Activated effector memory CD4-positive, alpha-beta T cell treated with anti-CD3 and anti-CD28 coated beads, Interleukin-2, amount 50 U/mL, for 16 hours (primary cell): ENCODE results near the gene CIAO2B.
"Not testable (repeated sequence)": the region's sequence is repeated elsewhere in the genome, so short reads cannot be mapped to it uniquely, and the experiment has no call there.

Experiments
- DNase-seq: peaks from one replicate; pipeline ENCODE4 v3.0.0-alpha.2; 2020

Gene CIAO2B

DNA sequence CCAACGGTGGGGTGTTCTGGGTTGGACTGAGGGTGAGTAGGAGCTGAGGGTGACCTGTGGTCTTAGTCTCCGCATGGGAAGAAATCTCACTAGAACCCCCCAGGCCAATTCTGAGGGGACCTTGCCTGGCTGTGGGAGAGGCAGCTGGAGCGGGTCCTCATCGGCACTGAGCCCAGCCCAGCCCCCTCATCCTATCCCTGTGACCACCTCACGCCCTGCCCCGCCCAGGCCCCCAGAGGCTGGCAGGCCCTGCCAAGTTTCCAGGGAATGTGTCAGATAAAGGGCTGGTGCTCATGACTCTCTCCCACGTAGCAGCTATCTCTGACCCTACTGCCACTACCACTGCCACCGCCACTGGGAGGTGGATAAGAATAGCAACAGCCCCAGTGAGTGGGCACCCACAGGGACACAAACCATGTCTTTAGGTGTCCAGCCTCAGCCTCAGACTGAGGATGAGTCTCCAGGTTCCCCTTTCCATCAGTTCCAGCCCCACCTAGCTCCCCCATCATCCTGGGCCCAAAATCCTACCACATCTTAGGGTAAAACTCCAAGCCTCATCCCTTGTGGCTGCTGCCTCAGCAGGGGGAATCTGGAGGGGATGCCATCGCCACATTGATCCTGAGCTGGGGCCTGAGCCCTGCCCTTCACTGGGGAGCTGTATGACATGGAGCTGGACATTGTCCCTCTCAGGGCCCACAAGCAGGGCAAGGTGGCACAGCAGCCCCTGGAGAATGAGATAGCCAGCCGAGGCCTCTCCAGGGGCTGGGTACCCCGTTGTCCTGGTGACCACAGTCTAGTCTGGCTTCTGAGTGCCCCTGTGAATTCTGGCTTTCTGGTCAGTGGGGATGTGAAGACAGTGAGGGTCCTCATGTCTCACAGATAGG, 30.4 kb downstream of the CIAO2B start:
- DNase-seq, result no peak

DNA sequence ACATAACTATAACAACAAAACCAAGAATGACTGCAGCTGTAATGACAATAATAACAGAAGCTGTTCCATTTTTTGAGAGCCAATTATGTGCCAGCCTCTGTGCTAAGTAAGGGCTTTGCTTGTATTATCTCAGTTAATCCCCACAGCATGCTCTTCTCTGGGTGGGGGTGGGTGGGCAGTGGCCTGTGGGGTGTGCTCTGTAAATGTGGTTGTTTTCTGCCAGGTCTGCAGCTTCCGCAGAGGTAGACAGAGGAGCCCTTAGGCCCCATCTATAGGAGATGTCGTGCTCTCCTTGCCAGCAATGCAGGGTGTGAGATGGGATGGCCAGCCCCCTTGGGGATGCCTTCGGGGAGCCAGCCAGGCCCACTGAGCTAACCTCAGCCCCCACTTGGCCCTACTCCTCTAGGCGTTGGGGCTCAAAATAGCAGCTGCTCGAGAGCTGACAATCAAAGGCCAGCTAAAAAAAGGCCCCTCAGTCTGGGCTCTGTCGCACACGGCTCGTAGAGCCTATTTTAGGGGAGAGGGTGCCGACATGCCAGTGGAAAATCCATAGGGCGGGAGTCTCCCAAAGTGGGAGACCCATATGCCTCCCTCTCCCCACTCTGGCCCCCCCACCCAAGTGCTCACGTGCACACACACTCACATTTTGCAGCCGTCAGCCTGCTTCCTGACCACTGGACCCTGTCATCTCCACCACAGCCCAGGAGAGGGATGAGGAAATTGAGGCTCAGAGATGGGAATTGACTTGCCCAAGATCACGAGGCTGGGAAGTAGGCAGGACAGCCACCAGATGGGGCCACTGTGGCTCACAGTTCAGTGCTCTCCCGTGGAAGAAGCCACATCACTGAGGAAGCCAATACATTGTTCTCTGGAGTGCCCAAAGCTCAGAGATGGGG, 31.3 kb downstream of the CIAO2B start:
- DNase-seq, result no peak

DNA sequence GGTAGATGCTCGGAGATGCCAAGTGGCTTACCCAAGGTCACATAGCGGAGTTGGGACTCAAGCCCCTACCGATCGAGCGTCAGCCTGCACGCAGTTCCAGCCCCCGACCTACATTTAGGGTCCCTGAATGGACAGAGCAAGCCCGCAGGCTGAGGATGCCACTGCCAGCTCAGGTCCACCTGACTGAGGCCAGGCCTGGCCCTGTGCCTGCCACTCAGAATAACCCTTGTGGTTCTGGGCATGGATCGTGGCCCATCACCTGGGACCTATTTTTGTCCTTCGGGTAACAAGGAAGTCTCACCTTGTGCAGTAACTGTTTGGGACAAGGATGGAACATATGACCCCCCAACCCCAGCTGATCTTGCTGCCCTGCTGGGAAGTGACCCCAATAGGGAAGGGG, 32.6 kb downstream of the CIAO2B start:
- DNase-seq, result no peak

DNA sequence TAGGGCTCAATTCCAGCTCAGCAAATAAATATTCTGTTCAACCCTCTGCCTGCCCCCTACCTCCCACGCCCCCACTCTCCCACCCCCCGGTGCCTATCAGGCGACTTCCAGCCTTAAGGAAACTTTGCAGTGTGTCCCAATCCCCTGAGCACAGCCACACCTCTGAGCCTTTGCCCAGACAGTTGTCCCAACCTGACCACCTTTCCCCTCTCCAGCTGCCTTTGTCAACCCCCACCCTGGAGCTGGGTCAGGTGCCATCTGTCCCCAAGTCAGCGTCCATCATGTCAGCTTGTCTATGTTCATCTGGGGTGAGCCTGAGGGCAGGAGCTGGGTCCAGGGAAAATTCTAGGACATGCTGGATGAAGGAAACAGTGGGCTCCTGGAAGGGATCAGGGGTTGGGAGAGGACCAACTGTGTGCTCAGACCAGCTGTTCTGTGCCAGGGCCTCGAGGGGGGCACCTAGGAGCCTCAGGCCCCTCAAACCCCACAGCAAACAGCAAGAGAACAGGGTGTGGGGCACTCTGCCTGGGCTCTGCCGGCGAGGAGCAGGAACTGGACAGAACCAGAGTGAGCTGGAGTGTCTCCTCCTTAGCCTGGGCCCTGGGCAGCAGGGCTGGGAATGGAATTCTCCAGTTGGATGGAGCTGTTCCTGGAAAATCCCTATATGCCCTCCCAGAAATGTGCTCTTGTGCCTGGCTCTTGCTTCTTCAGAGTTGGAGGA, 33.3 kb downstream of the CIAO2B start:
- DNase-seq, result no peak

DNA sequence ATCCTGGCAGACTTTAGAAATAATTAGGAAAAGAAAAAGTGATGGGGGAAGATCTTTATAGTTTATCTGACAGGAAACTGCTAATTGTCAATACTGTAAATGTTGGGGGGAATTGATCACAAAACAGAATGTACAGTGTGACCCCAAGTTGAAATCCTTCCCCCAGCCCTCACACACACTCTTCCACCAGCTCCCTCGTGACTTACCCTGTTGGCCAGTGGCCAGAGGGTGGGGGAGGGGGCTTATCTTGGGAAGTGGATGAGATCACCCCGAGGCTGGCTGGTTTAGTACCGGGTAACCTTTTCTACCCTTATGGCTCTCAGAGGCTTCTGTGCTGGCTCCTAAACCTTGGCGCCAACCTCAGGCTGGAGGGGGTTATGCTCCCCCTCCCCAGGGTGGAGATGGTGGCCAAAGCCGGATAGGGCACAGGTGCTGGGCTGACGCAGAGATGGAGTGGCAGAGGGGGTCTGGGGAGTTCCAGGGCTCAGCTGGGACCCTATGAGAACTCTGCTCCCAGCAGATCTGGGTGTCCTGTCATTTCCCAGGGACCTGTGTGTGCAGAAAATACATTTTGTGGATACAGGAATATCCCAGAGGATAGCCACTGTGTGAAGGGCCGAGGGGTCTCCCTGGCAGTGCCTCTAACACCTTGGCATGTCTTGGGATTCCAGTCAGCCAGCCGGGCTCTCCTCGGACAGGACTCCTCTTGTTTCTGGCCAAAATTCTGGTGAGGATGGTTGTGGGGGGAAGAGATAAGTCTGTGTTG, 34.1 kb downstream of the CIAO2B start:
- DNase-seq, result no peak

DNA sequence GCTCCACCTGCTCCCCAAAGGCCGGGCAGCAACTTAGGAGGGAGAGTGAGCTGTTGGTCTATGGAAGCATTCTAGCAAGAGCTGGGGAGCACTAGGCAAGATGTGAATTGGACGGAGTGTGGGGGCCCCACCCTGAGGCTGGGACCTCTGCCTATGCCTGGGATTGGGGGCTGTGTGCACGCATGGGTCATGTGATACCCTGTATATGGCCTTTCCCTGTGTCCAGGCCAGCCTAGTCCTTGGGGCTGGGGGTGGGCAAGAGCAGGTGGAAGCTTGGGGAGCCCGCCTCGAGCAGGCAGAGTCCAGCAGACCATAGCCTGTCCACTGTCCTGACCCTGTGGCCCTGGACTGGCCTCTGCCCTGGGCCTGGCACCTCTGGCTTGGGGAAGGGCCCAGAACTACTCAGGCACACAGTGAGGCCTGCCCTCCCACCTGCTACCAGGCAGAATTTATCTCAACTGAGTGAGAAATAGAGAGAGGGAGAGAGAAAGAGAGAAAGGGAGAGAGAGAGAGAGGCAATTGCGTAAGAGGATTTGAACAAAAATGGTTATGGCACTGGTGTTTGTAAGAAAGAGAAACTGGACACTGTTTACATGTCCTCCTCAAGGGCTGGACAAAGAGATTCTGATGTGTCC, 34.8 kb downstream of the CIAO2B start:
- no peak for DNase-seq

DNA sequence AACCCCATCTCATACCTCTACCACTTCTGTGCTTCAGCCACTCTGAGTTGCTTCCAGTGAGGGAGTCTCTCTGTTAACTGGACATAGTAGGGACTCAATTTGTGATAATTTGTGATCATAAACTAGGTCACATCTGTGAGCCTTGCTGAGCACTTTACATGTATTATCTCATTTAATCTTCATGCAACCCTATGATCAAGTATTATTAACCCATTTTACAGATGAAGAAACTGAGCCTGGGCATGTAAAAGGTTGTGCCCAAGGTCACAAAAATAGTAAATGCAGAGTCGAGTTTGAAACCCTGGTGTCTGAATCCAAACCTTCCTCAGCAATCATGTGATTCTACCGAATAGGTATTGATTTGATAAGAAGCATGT, 35.3 kb downstream of the CIAO2B start:
- DNase-seq, result no peak

DNA sequence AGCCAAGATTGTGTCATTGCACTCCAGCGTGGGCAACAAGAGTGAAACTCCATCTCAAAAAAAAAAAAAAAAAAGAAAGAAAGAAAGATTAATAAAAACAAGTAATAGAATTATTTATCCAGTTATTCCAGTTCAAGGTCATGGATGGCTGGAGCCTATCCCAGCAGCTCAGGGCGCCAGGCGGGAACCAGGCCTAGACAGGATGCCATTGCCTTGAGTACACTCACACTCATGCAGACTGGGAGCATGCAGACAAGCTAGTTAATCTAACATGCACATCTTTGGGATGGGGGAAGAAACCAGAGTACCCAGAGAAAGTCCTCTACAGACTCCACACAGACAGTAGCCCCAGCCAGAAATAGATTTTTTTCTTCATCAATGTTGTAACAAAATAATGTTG, 36.0 kb downstream of the CIAO2B start:
- DNase-seq, result no peak

DNA sequence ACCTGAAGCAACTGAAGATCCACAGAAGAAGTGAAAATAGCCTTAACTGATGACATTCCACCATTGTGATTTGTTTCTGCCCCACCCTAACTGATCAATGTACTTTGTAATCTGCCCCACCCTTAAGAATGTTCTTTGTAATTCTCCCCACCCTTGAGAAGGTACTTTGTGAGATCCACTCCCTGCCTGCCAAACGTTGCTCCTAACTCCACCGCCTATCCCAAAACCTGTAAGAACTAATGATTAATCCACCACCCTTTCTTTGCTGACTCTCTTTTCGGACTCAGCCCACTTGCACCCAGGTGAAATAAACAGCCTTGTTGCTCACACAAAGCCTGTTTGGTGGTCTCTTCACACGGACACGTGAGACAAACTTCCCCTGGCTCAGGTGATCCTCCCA, 37.5 kb downstream of the CIAO2B start:
- not testable (repeated sequence) for DNase-seq

DNA sequence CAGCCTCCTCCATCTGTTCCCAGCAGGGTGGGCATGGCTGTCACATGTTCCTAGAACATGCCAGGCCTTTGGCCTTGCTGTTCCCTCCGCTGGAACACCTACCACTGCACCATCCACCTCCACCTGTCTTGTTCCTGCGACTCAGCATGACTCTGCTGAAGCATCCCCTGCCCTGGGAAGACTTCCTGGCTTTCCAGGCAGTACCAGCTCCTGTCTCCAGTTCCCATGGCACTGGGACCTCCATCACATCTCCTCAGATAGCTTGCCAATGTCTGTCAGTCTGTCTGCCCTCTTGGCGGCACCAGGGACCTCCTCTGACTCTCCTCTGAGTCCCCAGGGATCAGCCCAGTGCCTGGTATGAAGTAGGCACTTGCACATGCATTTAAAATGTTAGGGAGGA, 38.2 kb downstream of the CIAO2B start:
- no peak for DNase-seq

DNA sequence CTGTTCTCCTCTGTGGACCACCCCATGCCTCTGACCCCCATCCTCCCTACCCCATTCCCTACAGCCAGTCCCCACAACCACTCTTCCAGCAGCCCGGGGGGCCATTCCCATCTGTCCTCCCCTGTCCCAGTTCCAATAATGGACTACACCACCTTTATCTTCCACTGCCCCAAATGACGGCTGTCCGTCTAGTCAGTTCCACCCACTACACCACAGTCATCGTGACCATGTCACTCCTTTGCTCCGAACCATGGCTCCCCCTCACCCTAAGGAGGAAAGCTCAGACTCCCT, 38.6 kb downstream of the CIAO2B start:
- no peak for DNase-seq

DNA sequence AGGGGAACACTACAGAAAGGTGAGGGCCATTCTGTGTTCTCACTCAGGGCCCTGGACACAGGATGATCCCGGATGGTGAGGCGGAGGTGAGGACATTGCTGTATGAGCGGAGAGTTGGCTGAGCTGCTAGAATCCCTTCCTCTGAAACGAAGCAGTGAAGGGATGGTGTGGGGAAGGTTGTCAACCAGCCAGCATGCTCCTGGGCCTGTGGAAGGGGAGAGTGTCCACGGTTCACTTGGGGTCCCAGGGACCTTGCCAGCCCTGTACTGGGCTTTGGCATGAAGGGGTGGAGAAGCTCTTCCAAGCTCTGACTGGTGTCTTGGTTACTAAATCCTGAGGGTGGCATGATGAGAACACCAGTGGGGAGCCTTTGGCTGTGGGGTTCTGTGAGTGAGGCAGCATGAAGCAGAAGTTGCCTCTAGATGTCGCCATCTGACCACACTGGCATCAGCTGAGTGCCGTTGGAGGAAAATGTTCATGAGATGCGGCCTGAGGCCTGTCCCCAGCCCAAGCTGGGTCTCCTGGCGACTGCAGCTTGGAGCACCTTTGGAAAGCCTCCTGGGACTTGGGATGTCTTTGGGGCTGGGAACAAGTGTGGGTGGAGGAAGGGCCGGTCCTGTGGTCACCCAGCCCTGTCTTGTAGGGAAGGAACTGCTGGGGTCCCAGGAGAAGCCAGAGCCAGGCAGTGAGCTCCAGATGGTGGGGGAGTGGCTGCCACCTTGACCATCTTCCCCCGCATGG, 39.1 kb downstream of the CIAO2B start:
- peak; percentile 82 for DNase-seq

DNA sequence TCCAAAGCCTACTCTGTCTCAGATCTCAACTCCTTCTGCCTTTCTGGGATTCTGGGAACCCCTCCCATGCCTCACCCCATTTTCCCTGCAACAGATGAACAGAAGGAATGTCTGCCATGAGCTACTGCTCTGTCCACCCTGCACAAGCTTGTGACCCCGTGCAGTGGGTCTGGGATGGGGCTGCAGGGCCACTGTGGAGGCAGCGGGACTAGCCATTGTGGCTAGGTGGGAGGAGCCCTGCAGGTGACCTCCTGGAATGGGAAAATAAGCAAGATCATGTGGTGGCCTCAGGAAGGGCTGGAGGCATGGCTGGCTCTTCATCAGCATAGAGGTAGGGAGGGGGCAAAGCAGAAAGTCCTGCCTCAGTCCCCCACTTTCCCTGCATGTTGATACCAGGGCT, 40.1 kb downstream of the CIAO2B start:
- no peak for DNase-seq

DNA sequence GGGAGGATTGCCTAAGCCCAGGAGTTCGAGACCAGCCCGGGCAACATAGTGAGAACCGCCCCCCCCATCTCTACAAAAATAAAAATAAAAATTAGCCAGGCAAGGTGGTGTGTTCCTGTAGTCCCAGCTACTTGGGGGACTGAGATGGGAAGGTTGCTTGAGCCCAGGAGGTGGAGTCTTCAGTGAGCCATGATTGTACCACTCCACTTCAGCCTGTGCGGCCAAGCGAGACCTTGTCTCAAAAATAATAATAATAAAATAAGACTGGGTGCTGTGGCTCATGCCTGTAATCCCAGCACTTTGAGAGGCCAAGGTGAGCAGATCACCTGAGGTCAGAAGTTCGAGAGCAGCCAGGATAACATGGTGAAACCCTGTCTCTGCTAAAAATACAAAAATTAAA, 42.4 kb downstream of the CIAO2B start:
- DNase-seq, result no peak

DNA sequence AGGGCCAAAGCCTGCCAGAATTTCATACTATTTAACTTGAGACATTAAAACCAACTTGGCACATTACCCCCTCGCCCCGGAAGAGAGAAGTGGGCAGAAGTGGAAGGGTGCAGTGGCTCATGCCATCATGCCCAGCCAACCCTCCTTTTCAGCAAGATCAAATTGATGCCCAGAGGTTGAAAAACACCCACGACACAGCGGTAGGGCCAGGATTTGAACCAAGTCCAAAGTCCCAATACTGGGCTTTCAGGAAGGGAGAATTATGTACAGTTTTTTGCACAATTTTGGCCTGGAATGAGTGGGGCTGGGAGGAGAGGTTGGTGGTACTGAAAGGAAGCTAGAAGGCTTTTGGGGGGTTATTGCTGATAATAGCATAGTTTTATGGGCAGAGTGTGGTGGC, 42.8 kb downstream of the CIAO2B start:
- DNase-seq, result no peak

DNA sequence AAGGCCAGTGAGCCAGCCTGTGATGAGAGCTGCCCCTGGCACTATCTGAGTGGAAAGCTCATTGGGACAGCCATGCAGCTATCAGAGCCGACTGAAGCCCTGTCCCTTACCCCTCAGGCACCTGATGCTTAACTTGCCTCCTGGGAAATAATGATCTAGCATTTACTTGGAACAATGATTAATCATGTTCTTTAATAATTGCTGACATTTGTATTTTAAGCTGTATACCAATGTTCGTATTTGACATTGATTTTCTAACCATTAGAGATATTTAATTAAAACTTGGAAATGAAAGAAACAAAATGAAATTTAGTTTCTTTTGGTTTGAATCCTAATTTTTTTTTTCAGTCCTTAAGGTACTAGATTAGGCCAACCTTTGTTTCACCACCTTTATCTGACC, 43.4 kb downstream of the CIAO2B start:
- DNase-seq, result no peak

DNA sequence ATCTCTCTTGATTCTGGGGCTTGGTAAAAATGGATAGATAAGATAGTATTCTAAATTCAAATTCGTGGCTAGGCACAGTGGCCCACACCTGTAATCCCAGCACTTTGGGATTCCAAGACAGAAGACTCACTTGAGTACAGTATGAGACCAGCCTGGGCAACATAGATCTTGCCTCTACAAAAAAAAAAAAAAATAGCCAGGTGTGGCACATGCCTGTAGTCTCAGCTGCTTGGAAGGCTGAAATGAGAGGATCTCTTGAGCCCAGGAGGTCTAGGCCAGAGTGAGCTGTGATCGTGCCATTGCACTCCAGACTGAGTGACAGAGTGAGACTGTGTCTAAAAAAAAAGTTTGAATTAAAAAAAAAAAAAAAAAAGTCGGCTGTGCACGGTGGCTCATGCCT, 44.6 kb downstream of the CIAO2B start:
- no peak for DNase-seq

DNA sequence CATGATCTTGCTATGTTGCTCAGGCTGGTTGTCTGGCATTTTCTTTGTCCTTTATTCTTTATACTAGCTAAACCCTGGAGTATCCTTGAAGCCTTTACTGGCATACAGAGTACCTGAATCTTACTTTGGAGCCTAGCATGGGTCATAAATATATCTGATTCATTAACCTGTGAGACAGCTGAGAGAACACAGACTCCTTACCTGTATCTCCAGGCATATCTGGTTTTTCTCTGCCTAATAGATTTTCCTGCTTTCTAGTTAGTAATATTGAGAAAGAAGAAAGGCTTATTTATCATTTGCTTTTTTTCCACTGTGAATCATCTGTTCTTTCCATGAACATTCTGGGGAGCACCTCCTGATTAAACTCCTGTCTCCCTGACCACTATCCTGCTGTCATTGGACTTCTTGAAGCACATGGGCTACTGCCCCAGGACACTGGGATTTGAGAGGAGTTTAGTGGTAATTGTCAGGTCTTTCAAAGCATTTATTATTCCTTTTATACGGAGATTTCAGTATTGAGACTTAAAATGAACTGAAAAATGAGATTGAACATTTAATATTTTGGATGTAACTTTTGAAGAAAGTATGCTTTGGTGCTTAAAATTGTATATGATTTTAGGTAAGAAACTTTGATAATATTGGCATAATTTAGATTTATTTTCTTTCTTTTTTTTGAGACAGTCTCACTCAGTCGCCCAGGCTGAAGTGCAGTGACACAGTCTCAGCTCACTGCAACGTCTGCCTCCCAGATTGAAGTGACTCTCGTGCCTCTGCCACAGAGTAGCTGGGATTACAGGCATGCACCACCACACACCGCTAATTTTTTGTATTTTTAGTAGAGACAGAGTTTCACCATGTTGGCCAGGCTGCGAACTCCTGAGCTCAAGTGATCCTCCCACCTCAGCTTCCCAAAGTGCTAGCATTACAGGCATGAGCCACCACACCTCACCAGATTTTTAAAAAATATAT, 45.3 kb downstream of the CIAO2B start:
- no peak for DNase-seq

DNA sequence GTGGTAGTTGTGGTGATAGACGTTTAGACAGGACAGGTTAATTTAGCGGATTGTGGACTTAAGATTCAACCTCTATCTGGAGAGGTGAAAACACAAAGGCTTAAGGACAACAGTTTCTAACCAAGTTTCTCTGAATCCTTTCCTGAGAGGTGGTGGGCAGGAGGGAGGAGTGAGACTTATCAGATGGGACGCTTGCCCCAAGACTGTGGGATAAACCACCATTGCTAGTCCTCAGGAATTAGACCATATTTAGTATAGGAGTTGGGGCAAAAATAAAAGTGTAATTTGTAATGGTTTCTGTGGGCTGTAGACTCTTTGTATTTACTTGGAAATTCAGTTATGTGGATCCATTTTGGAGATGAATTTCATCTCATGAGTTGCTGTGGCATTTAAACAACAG, 47.3 kb downstream of the CIAO2B start:
- DNase-seq, result no peak

DNA sequence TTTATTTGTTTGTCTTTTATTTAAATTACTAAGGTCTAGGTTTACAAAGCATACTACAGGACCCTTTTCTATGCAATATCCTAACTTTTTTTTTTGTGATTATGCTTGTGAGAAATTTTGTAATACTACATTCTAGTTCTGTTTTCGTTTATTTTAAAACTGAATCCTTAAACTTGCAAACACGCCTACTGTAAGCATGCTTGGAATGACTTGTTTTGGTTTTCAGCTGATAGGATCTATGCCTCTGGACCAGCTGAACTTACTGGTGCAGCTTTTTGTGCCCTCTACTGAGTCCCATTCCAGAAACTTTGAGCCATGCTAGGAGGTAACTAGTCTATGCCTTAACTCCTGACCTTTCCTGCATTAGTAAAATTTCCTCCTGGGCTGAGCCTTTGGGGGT, 47.9 kb downstream of the CIAO2B start:
- DNase-seq, result no peak
